Activated CD8-positive, alpha-beta memory T cell treated with anti-CD3 and anti-CD28 coated beads, Interleukin-2, amount 50 U/mL, for 4 hours (primary cell): ENCODE measurements around the gene INPP5A.
"Not testable (repeated sequence)": the region's sequence is repeated elsewhere in the genome, so short reads cannot be mapped to it uniquely, and the experiment has no call there.

Experiments
- DNase-seq: peaks from one replicate; pipeline ENCODE4 v3.0.0-alpha.2; 2020

Gene INPP5A

DNA sequence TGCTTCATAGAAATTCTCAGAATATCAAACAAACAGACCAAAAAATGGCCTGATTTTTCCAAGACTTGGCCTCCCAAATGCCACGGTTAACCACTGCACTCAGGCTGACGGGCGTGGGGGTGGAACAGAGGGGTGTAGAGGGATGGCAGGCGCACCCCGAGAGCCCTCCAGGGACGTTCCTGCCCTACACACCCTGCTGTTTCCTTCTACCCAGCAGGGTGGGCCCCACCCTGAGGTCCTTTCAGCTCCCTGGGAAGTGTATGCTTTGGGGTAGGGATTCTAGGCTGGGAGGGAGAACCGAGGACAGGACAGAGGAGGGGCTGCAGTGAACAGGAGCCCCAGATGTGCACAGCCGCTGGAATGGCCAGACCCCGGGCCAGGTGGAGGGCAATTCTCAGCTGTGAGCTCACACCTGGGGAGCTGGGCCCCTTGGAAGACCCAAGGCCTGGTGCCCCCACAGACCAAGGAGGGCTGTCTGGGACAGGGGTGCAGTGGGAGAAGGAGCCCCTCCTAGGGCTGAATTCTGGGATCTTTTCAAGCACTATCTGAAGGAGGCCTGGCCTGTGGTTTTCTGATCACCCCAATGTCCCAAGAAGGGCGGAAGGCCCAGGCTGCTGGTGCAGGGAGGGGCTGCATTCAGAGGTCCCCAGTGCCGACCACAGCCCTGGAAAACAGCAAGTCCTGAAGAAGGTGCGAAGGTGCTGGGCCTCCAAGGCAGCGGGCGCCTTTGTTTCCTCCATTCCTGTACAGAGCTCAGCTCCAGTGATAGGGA, 32.9 kb upstream of the INPP5A start:
- no peak for DNase-seq

DNA sequence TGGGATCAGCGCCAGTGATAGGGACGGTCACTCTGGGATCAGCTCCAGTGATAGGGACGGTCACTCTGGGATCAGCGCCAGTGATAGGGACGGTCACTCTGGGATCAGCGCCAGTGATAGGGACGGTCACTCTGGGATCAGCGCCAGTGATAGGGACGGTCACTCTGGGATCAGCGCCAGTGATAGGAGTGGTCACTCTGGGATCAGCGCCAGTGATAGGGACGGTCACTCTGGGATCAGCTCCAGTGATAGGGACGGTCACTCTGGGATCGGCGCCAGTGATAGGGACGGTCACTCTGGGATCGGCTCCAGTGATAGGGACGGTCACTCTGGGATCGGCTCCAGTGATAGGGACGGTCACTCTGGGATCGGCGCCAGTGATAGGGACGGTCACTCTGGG, 32.0 kb upstream of the INPP5A start:
- DNase-seq = not testable (repeated sequence)

DNA sequence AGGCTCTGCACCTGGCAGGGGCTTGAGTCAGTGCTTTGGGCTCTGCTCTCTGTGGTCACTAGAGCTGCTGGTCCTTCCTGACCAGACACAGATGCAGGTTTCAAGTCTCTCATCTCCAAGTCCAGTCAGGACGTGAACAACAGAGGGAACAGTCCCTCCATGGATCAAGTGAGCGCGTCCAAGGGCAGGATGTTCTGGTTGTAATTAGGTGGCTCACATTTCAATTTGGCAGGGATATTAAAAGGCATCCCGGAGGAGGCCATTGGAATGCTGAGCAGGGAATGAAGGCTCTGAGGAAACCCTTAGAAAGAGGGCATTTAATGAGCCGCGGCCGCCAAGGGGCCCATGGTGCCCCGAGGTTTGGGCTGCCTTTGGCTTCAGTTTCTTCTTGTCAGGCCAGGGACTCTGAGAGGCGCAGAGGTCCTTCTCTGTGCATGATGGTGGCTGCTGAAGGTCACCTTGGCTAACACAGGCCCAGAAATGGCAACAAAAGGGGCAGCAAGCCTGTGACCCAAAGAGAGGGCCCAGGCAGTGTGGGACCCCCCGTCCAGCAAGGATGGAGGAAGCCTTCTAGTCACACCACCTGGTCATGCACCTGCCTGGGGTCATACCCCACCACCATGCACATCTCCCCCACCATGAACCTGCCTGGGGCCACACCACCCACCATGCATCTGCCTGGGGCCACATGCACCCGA, 30.7 kb upstream of the INPP5A start:
- DNase-seq = no peak

DNA sequence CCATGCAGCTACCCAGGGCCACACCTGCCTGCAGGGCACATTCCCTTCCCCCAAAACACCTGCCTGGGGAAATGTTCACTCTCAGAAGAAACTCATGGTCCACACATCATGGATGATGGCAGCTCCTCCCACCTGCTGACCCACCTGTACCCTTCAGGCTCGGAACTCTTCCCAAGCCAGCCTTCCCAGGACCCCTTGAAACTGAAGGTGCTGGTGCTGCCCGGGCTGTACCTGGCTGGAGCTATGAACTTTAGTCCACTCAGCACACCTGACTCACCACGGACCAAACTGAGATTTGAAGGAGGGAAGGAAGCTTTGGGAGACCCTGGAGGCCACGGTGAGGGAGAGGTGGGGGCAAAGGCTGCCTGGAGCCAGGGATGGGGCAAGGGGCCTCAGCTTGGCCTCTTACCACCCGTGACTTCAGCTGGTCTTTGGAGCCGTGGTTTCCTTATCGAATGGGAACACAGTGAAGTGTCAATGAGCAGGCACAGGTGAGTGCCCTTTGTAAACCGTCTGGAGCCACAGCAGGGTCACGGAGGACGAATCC, 30.1 kb upstream of the INPP5A start:
- no peak for DNase-seq

DNA sequence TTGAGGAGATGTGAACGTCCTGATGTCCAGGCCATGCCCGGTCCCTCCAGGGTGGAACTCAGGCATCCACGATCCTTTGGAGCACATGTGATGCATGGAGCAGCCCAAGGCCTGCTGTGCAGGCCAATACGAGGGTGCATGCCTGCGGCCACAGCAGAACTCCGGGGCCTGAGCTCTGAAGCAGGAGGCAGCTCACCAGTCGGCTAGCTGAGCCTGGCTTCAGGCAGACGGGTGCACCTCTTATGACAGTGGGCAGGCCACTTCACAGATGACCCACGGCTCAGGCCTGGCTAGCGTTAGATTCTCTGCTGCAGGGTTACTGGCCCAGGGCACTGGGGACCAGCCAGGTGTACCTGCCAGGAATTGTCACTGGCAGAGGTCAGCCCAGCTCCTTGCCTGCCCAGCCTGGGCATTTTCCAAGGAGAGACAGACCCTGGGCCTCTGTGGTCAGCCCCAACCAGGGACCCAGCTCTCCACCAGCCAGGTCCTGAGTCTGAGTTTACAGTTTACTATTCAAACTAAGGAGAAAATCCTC, 29.6 kb upstream of the INPP5A start:
- no peak for DNase-seq

DNA sequence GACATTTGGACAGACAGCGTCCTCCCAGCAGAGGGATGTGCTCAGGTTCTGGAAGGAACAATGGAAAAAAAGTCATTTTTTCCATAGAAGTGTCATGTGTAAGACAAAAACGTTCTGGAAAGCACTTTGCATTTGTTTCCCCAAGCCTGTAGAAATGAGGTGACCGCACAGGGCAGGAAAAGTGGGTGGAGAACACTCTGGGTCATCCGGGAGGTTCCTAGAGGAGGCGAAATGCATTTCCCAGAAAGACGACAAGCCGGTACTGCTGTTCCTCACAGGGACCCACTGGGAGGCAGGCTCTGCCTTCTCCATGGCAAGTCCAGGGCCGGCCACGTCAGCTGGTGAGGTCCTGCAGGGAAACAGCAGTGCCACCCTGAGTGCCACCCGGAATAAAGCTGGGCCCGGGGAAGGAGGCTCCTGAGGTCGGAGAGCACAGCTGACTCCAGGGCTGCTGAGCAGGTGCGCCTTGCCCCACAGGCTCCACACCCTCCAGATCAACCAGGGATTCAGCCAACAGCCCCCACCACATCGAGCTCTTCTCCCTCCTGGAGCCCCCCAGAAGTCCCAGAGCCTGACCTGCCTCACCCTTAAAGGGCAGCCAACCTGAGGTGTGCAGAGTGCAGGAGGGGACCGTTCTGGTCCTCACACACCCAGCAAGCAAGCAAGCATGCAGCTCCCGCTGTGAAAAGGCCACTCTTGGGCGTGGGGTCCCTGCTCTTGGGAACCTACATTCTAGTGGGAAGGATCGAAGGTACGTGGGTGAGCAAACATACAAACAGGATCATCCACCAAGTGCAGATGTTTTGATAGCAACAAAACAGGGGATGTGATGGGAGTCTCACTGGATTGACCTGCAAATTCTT, 28.8 kb upstream of the INPP5A start:
- no peak for DNase-seq

DNA sequence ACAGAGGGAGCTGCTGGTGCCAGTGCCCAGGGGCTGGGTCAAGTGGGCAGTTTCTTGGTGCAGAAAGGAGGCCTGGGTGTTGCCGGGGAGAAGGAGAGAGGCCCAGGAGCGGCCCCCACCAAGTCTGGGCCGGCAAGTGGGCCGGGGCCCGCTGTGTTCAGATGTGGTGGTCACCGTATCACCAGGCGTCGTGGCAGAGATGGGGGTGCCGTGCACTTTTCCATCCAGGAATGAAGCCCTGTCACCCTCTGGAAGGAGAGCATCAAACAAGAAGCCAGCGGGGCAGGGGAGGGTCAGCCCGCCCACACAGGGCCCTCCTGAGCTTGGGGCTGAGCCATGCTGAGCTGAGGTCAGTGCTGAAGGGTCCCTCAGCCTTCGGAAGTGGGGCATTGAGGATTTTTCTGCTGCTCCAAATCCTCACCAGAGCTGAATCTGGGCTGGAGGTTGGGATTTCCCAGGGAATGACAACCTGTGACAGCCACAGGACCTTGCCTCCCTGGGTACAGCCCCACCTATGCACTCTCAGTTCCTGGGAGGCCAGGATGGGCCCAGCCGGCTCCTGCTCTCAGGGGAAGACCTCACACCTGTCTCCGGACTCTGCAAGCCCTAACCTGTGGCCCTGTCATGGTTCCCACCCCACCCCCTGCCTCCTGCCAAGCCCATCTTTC, 27.9 kb upstream of the INPP5A start:
- no peak for DNase-seq

DNA sequence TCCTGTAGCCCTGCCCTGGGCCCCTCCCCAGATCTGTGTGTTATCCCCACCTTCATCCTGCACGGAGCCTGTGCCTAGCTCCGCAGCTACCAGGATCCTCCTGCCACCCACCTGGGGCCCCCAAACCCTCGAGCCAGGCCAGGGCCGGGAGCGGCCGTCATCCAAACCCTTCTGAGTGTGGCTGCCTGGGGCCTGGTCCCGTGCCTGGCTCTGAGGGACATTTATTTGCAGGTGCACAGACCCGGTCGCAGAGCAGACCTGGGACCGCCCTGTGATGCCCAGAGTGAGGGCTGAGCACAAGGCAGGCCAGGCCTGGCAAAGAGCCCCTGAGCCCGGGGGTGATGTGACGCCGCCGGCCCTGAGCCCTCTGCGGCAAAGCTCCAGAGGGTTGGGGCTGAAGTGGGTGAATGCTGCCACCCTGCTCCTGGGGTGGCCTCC, 27.4 kb upstream of the INPP5A start:
- DNase-seq = no peak

DNA sequence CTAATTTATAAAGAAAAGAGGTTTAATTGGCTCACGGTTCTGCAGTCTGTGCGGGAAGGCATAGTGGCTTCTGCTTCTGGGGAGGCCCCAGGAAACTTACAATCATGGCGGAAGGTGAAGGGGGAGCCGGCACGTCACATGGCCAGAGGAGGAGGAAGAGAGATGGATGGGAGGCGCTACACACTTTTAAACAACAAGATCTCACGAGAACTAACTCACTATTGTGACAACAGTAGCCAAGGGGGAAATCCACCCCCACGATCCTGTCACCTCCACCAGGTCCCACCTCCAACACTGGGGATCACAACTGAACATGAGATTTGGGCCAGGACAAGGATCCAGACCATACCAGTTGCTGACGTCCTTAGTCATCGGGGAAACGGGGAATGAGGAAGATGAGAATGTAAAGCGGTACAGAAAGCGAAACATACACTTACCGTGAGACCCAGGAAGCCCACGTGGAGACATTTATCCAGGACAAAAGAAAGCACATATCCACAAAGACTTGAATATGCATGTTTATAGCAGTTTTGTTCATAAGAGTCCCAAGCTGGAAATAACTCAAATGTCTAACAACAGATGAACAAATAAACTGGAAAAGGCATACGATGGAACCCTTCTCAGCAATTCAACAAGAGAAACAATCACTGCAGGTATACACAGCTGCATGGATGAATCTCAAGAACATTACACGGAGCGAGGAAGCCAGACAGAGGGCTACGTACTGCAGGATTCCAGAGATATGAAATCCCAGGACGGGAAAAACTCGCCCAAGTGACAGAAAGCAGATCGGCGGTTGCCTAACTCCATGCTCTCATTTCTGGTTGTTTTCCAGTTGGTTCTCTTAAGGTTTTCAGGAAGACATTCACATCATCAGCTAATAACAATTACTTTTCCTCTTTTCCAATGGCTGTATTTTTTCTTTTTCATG, 26.2 kb upstream of the INPP5A start:
- no peak for DNase-seq

DNA sequence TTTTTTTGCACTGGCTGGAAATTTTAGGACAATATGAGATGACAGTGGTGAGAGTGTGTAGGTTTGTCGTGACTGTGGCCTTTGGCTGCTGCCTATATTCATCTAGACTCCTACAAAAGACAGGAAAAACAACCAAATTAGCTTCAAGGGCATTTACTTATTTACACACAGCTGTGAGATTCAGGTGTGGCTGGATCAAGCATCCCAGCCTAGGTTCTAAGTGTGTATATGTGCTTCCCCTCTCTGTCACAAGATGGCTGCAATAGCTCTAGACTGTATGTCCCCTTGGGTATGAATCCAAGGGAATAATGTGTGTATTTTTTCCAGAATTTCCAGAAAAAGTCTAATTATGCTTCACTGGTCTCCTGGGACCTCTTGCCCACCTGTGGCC, 25.5 kb upstream of the INPP5A start:
- DNase-seq = no peak

DNA sequence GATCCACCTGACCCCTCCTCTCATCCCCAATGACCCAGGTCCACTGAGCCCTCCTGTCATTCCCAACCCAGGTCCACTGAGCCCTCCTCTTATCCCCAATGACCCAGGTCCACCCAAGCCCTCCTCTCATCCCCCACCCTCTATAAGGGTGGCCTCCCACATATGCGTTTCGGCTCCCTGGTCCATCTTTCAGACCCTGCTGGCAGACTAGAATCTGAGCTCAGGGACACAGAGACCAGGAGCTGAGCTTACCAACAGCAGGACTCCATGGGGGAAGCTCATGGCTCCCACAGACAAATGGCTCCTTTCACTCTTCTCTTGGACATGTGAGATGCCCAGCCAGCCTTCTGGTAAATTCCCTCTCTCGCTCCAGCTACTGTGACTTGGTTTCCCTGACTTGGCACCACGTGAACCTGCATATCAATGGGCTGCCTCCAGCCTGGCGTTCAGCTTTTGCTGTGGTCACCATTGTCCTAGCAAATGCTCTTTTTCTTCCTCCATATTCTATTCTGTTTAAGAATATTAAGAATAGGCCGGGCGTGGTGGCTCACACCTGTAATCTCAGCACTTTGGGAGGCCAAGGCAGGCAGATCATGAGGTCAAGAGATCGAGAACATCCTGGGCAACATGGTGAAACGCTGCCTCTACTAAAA, 24.8 kb upstream of the INPP5A start:
- DNase-seq = no peak

DNA sequence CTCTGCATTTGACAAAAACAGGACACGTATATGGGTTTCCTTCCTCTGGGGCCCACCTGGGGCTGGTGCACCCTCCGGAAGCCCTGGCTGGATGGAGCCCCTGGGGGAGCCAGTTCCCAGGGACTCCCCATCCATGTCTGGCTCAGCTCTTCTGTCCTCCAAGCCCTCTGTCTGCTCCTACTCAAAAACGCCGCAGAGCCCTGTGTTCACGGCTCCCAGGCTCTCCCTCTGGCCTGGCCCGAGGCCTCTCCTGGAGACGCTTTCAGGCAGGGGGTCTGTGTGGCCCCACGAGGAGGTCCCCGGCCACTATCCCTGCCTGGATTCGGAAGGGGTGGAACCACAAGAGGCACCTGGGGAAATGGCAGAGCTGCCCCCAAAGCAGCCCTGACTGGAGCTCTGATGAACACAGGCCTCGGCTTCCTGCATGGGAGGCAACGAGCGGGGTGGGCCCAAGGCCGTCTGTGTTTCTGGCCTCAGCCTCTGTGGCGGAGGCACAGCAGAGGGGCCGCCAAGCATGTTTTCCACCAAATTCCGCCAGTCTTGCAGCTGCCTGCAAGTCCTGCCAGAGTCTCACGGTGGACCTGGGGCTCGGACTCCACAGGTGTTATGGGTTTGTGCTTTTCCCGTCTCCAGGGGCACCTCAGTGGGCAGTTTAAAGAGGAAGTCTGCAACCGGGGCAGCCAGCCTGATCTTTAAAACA, 22.6 kb upstream of the INPP5A start:
- DNase-seq = no peak

DNA sequence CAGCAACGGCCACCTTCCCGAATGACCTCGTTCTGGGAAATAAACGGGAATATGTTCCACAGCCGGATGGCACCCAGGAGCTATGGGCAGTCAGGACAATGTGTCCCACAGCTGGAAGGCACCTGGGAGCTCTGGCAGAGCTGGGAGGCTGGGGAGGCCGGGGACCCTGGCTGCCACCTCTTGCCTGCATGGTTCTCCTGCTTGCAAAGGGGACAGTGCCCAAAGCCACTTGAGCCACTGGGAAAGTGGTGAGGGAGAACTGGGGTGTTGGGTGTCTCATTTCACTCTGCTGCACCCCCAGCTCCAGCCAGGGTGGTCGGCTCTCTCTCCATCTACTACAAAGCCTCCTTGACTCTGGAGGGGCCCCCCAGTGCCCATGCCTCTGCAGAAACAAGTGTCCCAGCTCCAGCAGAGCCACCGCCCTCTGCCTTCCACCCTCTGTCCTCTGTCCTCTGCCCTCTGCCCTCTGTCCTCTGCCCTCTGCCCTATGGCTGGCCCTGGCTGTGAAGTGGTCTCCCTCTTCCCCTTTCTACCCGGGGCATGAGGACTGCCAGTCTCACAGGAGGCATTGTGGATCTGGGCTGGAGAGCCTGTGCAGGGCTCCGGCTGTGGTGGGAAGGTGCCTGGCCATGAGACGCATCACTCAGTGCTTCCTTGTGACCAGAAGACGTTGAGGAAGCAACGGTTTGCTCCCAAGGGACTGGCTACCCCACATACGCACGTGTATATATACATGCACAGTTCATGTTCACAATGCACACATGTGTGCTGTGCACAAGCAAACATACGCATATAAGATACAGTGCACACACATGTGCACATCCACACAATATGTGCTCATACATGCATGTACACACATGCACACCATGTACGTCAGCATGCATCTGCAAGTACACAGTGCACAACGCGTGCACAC, 21.5 kb upstream of the INPP5A start:
- no peak for DNase-seq

DNA sequence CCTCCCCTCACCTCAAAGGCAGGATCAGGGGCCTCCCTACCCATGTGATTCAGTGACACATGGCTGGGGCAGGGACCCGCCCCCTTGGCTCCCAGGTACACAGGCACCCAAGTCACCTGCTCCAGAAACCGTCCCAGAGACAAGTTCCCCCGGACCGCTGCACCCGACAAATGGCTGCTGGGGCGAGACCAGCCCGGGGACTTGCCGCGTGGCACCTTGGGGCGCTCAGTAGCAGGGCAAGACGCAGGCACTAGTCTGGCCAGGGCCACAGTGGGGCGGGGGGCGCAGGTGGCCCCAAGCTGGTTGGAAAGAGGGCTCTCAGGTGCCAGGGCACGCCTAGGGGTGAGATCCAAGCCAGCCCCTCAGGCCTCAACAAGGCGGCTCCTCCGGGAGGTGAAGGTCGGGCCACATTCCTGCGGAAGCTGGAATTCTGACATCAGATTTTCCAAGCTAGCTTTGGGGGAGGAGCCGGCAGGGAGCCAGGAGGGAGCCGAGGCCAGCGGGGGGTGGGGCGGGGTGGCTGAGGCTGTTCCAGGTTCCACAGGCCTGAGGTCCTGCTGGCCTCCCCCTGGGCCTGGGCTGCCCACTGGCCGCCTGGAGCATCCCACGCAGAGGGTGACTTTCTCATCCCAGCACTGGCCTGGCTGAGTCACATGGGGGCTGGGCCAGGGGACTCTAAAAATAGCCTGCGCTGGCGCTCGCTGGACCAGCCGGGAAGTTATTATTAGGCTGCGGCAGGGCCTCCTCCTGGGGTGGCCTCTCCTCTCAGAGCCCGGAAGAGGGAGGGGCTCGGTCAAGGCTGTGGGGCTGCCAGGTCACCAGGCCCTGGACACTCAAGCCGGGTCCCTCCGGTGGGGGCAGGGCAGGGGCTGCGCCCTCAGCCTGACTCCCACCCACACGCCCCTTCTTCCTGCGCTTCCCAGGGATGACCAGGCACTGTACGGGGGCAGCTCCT, 20.5 kb upstream of the INPP5A start:
- no peak for DNase-seq

DNA sequence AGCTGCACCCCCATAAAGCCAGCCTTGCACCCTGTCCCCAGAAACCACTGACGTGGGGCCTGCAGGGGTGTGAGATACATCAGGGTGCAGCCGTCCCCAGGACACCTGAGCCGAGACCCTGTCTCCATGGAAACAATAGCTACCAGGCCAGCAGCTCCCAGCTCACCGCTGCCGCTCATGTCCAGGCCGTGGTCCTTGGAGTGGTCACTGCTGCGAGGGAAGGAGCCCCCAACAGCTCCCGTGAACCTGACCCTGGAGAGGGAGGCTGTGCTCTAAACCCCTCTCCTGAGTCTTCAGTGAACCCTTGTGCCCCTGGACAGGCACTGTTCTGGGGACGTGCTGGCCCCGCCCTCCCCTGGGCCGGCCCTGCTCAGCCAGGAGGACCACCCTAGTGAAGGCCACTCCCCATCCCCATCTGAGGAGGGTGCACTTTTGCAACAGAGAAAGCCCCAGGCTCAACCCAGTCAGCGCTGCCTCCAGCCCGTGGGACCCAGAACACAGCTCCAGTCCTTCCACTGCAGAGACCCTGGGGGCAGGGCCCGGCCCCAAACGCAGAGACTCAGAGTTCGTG, 19.6 kb upstream of the INPP5A start:
- DNase-seq = no peak

DNA sequence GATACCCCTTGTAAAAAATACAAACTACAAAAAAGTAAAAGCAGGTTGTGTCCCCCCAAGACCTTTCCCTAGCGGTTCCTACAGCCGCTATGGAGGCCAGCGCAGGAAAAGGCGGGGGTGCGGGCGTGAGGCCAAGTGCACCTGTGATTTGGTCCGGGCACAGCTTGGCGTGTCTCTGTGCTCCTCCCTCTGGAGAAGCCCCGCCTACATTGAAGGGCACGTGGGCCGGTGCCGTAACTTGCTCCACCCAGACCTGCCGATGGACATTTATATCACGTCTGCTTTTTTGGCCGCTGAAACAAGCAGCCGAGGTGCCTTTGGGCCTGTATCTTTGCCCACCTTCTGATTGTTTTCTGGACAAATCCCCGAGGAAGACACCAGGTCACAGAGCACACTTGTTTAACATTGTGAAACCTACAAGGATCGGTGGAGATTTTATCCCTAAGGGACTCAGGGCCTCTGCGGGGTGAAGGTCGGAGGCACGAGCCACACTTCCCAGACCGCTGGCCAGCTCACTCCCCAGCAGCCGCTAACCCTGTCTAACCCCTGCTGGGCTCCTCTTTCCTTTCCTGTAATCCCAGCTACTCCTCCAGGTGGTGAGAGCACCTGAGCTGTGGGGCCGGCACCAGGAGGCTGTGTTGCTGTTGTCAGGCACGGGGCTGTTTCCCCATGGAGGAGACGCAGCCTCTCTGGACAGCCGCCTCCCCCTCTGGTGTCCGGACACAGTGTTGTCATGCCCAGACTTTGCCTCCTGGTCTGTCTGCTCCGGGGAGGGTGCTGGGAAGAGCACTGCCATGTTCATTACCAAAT, 18.8 kb upstream of the INPP5A start:
- no peak for DNase-seq
